Activated CD4-positive, alpha-beta T cell treated with anti-CD3 and anti-CD28 coated beads for 4 hours (primary cell): ENCODE measurements around the gene ACACA.
"Not testable (repeated sequence)": the region's sequence is repeated elsewhere in the genome, so short reads cannot be mapped to it uniquely, and the experiment has no call there.

Experiments used
- DNase-seq, 2 donors: peaks; one replicate each; pipeline ENCODE4 v3.0.0-alpha.2; 2020

ACACA gene

GRCh38 chr17:37406635-37407461 is at the start of gene ACACA, which contains the start of gene TADA2A:
TSS of gene ACACA (minus strand) at chr17:37406836. CDS start at chr17:37406299, 537 bp downstream.
TSS of gene TADA2A (plus strand) at chr17:37406886. CDS start at chr17:37411366, 4,480 bp downstream.
- DNase-seq: peak; percentile 62 to 68

- DNase-seq: no peak
Measured at GRCh38 chr17:37450112-37450511, 43.5 kb upstream of the ACACA start.

- DNase-seq: no peak
Measured at GRCh38 chr17:37447641-37448040, 41.0 kb upstream of the ACACA start.

GRCh38 chr17:37446027-37446426 is 39.4 kb upstream of the ACACA start:
- DNase-seq: no peak

GRCh38 chr17:37441369-37442014 is 34.9 kb upstream of the ACACA start:
- not testable (repeated sequence) for DNase-seq

GRCh38 chr17:37440424-37440823 is 33.8 kb upstream of the ACACA start:
- DNase-seq: no peak

GRCh38 chr17:37438141-37438540 is 31.5 kb upstream of the ACACA start:
- DNase-seq: no peak

- no peak for DNase-seq
Measured at GRCh38 chr17:37432671-37433070, 26.0 kb upstream of the ACACA start.

- DNase-seq: no peak
Measured at GRCh38 chr17:37430051-37430627, 23.5 kb upstream of the ACACA start.

GRCh38 chr17:37429453-37429852 is 22.8 kb upstream of the ACACA start:
- DNase-seq: no peak

GRCh38 chr17:37429039-37429438 is 22.4 kb upstream of the ACACA start:
- no peak for DNase-seq

- no peak for DNase-seq
Measured at GRCh38 chr17:37425268-37425667, 18.6 kb upstream of the ACACA start.

GRCh38 chr17:37422971-37423625 is 16.5 kb upstream of the ACACA start:
- DNase-seq: no peak

GRCh38 chr17:37417852-37418251 is 11.2 kb upstream of the ACACA start:
- DNase-seq: no peak

- DNase-seq: no peak
Measured at GRCh38 chr17:37413875-37414519, 7.4 kb upstream of the ACACA start.

GRCh38 chr17:37410357-37410756 is 3.7 kb upstream of the ACACA start:
- no peak for DNase-seq

- not testable (repeated sequence) for DNase-seq
Measured at GRCh38 chr17:37408145-37408479, 1.5 kb upstream of the ACACA start.

GRCh38 chr17:37405955-37406634 is 541 bp downstream of the ACACA start:
- no peak for DNase-seq

- not testable (repeated sequence) for DNase-seq
Measured at GRCh38 chr17:37405522-37405921, 1.1 kb downstream of the ACACA start.

- DNase-seq: no peak
Measured at GRCh38 chr17:37400505-37400904, 6.1 kb downstream of the ACACA start.

GRCh38 chr17:37399265-37399803 is 7.3 kb downstream of the ACACA start:
- DNase-seq: no peak

GRCh38 chr17:37393352-37393751 is 13.3 kb downstream of the ACACA start:
- no peak for DNase-seq
